GM23338 (cell line): ENCODE measurements around the gene FGGY. TPM values are rescaled to one million over a fixed set of nuclear protein-coding genes. Genes with fewer than 3 reads are reported as not detected.

Experiments used
- ATAC-seq: fragments of 200-7000 bp; cut with Tn5 transposase; 3 replicates; pipeline ENCODE4 v1.9.1; 2020
- DNase-seq: peaks from one replicate; pipeline ENCODE4 v3.0.0-alpha.2; 2015; ENCODE audit warnings: low spot score
- H2AFZ ChIP-seq: fragments of 200-600 bp; sonication (generic); 2 replicates; pipeline ENCODE4 v1.8.0; 2016; ENCODE audit warnings: antibody characterized with exemption, mild to moderate bottlenecking, moderate library complexity
- H3F3A ChIP-seq: fragments of 200-600 bp; sonication (generic); replicated peaks from 2 replicates; pipeline ENCODE4 v1.8.0; 2017; ENCODE audit warnings: antibody characterized with exemption, mixed run types, low read depth
- H3K27ac ChIP-seq: fragments of 200-600 bp; sonication (generic); 2 replicates; pipeline ENCODE4 v1.6.1; 2016; ENCODE audit warnings: low read depth
- H3K27me3 ChIP-seq: fragments of 200-600 bp; sonication (generic); 2 replicates; pipeline ENCODE4 v1.8.0; 2016; ENCODE audit warnings: mild to moderate bottlenecking, mixed run types, moderate library complexity; ENCODE audit not compliant: insufficient read depth
- H3K36me3 ChIP-seq: fragments of 200-600 bp; sonication (generic); 2 replicates; pipeline ENCODE4 v1.8.0; 2016; ENCODE audit warnings: mild to moderate bottlenecking; ENCODE audit not compliant: insufficient read depth
- H3K4me1 ChIP-seq: fragments of 200-600 bp; sonication (generic); 2 replicates; pipeline ENCODE4 v1.8.0; 2016; ENCODE audit warnings: mild to moderate bottlenecking, moderate library complexity; ENCODE audit not compliant: insufficient read depth
- H3K4me2 ChIP-seq: fragments of 200-600 bp; sonication (generic); 2 replicates; pipeline ENCODE4 v1.7.1; 2017; ENCODE audit warnings: mixed run types
- H3K4me3 ChIP-seq: fragments of 200-600 bp; sonication (generic); 2 replicates; pipeline ENCODE4 v1.6.1; 2016; ENCODE audit warnings: mixed run types
- H3K79me2 ChIP-seq: fragments of 200-600 bp; sonication (generic); replicated peaks from 2 replicates; pipeline ENCODE4 v1.8.0; 2017; ENCODE audit warnings: mild to moderate bottlenecking; ENCODE audit not compliant: insufficient read depth
- H3K9me2 ChIP-seq: fragments of 200-600 bp; sonication (generic); 2 replicates; pipeline ENCODE4 v1.8.0; 2017; ENCODE audit not compliant: insufficient read depth
- H4K20me1 ChIP-seq: fragments of 200-600 bp; sonication (generic); replicated peaks from 2 replicates; pipeline ENCODE4 v1.8.0; 2017; ENCODE audit warnings: mild to moderate bottlenecking; ENCODE audit not compliant: insufficient read depth
- H3K27ac Mint-ChIP-seq: 2 replicates; pipeline ENCODE4 v1.8.0; 2020; ENCODE audit warnings: inconsistent platforms, mild to moderate bottlenecking, moderate library complexity, mixed read lengths
- H3K27me3 Mint-ChIP-seq: 3 replicates; pipeline ENCODE4 v1.8.0; 2022; ENCODE audit warnings: low read depth, mild to moderate bottlenecking, moderate library complexity, mixed read lengths, inconsistent platforms; ENCODE audit not compliant: insufficient read depth, poor library complexity
- H3K36me3 Mint-ChIP-seq: 3 replicates; pipeline ENCODE4 v1.8.0; 2021; ENCODE audit warnings: low read depth, mild to moderate bottlenecking, inconsistent platforms, moderate library complexity, mixed read lengths
- H3K4me1 Mint-ChIP-seq: 3 replicates; pipeline ENCODE4 v1.8.0; 2020; ENCODE audit warnings: mild to moderate bottlenecking, inconsistent platforms, mixed read lengths
- H3K4me3 Mint-ChIP-seq: 3 replicates; pipeline ENCODE4 v1.8.0; 2021; ENCODE audit warnings: moderate library complexity, mild to moderate bottlenecking, inconsistent platforms, mixed read lengths
- H3K9me3 Mint-ChIP-seq: 3 replicates; pipeline ENCODE4 v1.8.0; 2020; ENCODE audit warnings: moderate library complexity, mild to moderate bottlenecking, inconsistent platforms, mixed read lengths
- CREB1 ChIP-seq: fragments of 250-450 bp; sonication (Bioruptor Pico); IDR thresholded peaks from 2 replicates; pipeline ENCODE4 v1.5.0; 2020; ENCODE audit warnings: low read depth, mild to moderate bottlenecking, moderate library complexity
- CTCF ChIP-seq, 2 experiments: fragments of 200-600 bp in 1 of 2; sonication (generic) in 1 of 2; conservative IDR thresholded peaks; 2 replicates each; pipeline versions ENCODE4 v1.5.1 to v1.6.1; 2016 to 2017; ENCODE audit warnings: antibody characterized with exemption in 2 of 2, low read depth in 2 of 2, mild to moderate bottlenecking in 2 of 2, moderate library complexity in 1 of 2
- ETS1 ChIP-seq: IDR thresholded peaks from 2 replicates; pipeline ENCODE4 v1.6.1; 2016; ENCODE audit warnings: antibody characterized with exemption
- EZH2 ChIP-seq: fragments of 200-600 bp; sonication (generic); IDR thresholded peaks from one replicate; pipeline ENCODE4 v1.8.0; 2017; ENCODE audit warnings: antibody characterized with exemption, mild to moderate bottlenecking, low read depth; ENCODE audit not compliant: unreplicated experiment
- EZH2phosphoT487 ChIP-seq: fragments of 200-600 bp; sonication (generic); IDR thresholded peaks from one replicate; pipeline ENCODE4 v1.8.1; 2018; ENCODE audit warnings: antibody characterized with exemption; ENCODE audit not compliant: unreplicated experiment
- JUNB ChIP-seq: IDR thresholded peaks from one replicate; pipeline ENCODE4 v1.6.1; 2016; ENCODE audit warnings: antibody characterized with exemption; ENCODE audit not compliant: unreplicated experiment
- NANOG ChIP-seq: IDR thresholded peaks from 2 replicates; pipeline ENCODE4 v1.6.1; 2016; ENCODE audit warnings: antibody characterized with exemption, borderline replicate concordance
- POLR2AphosphoS5 ChIP-seq: IDR thresholded peaks from 2 replicates; pipeline ENCODE4 v1.6.1; 2016; ENCODE audit warnings: antibody characterized with exemption, low read depth
- REST ChIP-seq: IDR thresholded peaks from one replicate; pipeline ENCODE4 v1.6.1; 2018; ENCODE audit warnings: antibody characterized with exemption; ENCODE audit not compliant: unreplicated experiment
- STAT1 ChIP-seq: IDR thresholded peaks from one replicate; pipeline ENCODE4 v1.6.1; 2016; ENCODE audit warnings: antibody characterized with exemption; ENCODE audit not compliant: unreplicated experiment
- ZNF114 ChIP-seq: fragments of 250-450 bp; sonication (Bioruptor Pico); IDR thresholded peaks from 2 replicates; pipeline ENCODE4 v1.5.0; 2020; ENCODE audit warnings: mild to moderate bottlenecking, moderate library complexity
- ZNF331 ChIP-seq: fragments of 250-450 bp; sonication (Bioruptor Pico); IDR thresholded peaks from 2 replicates; pipeline ENCODE4 v1.5.0; 2020; ENCODE audit warnings: low read depth, mild to moderate bottlenecking, moderate library complexity
- ZNF462 ChIP-seq: fragments of 250-450 bp; sonication (Bioruptor Pico); IDR thresholded peaks from 2 replicates; pipeline ENCODE4 v1.5.0; 2020; ENCODE audit warnings: mild to moderate bottlenecking, moderate library complexity
- polyA plus RNA-seq: library from polyadenylated mRNA; unstranded; fragments of >200 nt; fragmentation: Nextera tagmentation; extraction: Ambion mirVana; gene quantifications from 2 replicates; pipeline ENCODE4 v1.2.1, GENCODE V29; 2016
- total RNA-seq: library from RNA; depleted of rRNA; stranded (reverse); fragments of >200 nt; shearing (Covaris generic); gene quantifications from 2 replicates; pipeline ENCODE4 v1.2.3, GENCODE V29; 2014

The FGGY gene
- total and polyA plus RNA-seq, 2 experiments from 2014 or later = 10.9 to 21.4 TPM

- no peak overlapping the region for H3K27ac Mint-ChIP-seq
- Histone ChIP-seq H2AFZ (no peak overlapping the region), H3K4me3 (no peak overlapping the region), H3K27me3 (no peaks in the 10 kb centered on the region), H3K9me2 (peaks cover 3% of the 10 kb centered on the region), H3K27ac (no peak overlapping the region), H3K79me2 (no peaks in the 10 kb centered on the region), H3F3A (no peaks in the 10 kb centered on the region), H3K4me1 (peaks cover 2% of the 10 kb centered on the region; the same call in 1 of the 2 replicates), H3K36me3 (no peaks in the 10 kb centered on the region), H3K4me2 (no peak overlapping the region), H4K20me1 (no peaks in the 10 kb centered on the region)
- ATAC-seq (no peak), DNase-seq (no peak)
- H3K36me3 Mint-ChIP-seq = peaks cover 23% of the 10 kb centered on the region
- TF ChIP-seq EZH2 (no peak), NANOG (no peak), STAT1 (no peak), ZNF331 (no peak), CTCF (conservative IDR thresholded peaks at IDR 0.05; ENCODE audit: low read depth in 2 of 2) (no peak), ETS1 (no peak), ZNF462 (CRISPR knock-in tag) (no peak), CREB1 (CRISPR knock-in tag) (no peak), EZH2phosphoT487 (no peak), REST (no peak), JUNB (no peak), ZNF114 (CRISPR knock-in tag) (no peak), POLR2AphosphoS5 (no peak)
- H3K4me1 Mint-ChIP-seq = peaks cover under 1% of the 10 kb centered on the region
- H3K9me3 Mint-ChIP-seq = peaks cover 22% of the 10 kb centered on the region
- H3K27me3 Mint-ChIP-seq = peaks cover 2% of the 10 kb centered on the region
- no peak overlapping the region for H3K4me3 Mint-ChIP-seq
Measured at GRCh38 chr1:59736744-59737143, 439.9 kb downstream of the FGGY start.
